MG63 (cell line): Measurements from ENCODE around the gene PPP2R5A. TPM values are rescaled to one million over a fixed set of nuclear protein-coding genes. Genes with fewer than 3 reads are reported as not detected.
"Not testable (repeated sequence)": the region's sequence is repeated elsewhere in the genome, so short reads cannot be mapped to it uniquely, and the experiment has no call there.

Experiments used
- DNase-seq: peaks from one replicate; pipeline ENCODE4 v3.0.0-alpha.2; 2020
- H3K27me3 ChIP-seq: fragments of 250-450 bp; sonication (Bioruptor Pico); 2 replicates; pipeline ENCODE4 v1.5.1; 2020; ENCODE audit warnings: mild to moderate bottlenecking, moderate library complexity
- H3K36me3 ChIP-seq: fragments of 250-450 bp; sonication (Bioruptor Pico); 2 replicates; pipeline ENCODE4 v1.5.1; 2020; ENCODE audit warnings: mild to moderate bottlenecking, moderate library complexity
- H3K4me3 ChIP-seq: fragments of 250-450 bp; sonication (Bioruptor Pico); 2 replicates; pipeline ENCODE4 v1.5.1; 2020; ENCODE audit warnings: mild to moderate bottlenecking, moderate library complexity
- H3K9me3 ChIP-seq: fragments of 250-450 bp; sonication (Bioruptor Pico); 2 replicates; pipeline ENCODE4 v1.5.1; 2020; ENCODE audit warnings: mild to moderate bottlenecking, moderate library complexity
- total RNA-seq: library from RNA; depleted of rRNA; stranded (reverse); fragments of >200 nt; shearing (Covaris generic); gene quantifications from 2 replicates; pipeline ENCODE4 v1.2.3, GENCODE V29; 2014; ENCODE audit warnings: low replicate concordance

Gene PPP2R5A
- total RNA-seq, 1 experiment from 2014 or later, result 23.6 TPM

DNA sequence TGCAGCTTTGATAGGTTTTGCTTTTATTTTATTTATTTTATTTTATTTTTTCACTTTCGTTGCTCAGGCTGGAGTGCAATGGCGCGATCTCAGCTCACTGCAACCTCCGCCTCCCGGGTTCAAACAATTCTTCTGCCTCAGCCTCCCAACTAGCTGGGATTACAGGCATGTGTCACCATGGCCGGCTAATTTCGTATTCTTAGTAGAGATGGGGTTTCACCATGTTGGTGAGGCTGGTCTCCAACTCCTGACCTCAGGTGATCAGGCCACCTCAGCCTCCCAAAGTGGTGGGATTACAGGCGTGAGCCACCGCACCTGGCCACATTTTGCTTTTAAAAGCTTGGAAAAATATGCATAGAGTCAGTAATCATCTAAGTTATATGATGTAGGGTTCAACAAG lies 2.8 kb downstream of the PPP2R5A start:
- not testable (repeated sequence) for DNase-seq, H3K4me3 ChIP-seq, H3K36me3 ChIP-seq, H3K27me3 ChIP-seq, H3K9me3 ChIP-seq

DNA sequence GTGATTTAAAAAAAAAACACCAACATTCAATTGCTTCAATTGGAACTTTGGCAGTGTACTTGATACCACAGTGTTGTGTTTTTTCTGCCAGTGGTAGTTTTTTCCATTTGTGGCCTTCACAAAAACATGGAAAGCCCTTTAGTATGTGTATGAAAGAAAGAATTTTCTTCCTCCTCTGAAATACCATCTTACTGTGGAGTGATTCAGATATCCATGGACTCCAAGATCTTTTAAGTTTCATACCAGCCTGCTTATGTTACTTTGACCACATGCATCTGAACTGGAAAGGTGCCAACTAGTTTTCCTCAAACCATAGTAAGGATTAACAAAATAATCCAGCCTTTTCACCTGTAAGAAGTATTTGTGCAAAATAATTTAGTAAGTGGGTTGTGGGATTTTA lies 3.4 kb downstream of the PPP2R5A start:
- no peak for DNase-seq
- no peaks in the 10 kb centered on the region for H3K27me3 ChIP-seq
- H3K4me3 ChIP-seq, result no peak overlapping the region
- no peaks in the 10 kb centered on the region for H3K36me3 ChIP-seq
- no peaks in the 10 kb centered on the region for H3K9me3 ChIP-seq

DNA sequence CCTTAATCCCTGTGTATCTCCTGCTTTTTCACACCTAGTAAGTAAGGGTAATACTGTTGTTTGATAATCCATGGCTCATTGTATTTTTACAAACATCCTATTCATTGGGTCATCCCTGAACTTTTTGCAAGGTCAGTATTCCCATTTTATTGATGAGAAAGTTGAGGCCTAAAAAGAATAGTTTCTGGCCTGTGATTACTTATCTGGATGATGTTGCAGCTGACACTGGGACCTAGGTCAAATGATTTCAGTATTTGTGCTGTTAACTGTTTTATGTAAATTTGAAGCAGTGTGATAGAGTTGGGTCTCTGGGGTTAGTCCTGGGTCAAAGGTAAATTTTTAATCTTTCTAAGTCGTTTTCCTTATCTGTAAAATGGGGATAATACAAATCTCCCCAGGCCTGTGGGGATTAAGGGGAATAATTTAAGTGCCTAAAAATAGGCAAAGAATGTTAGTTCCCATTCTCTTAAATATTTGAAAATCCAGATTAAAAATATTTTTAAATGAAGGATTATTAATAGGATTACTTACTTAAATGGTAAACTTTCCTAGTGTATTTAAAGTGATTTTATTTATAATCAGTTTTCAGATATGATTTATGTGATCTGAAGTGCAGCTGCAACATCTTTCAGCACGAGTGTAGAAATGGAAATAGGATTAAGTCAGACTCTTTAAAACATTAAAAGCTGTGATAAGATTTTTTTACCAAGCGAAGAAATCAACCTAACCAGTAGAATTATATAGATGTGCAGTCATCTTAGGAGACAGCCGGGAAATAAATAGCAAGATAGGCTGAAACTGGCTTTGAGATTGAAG lies 4.3 kb downstream of the PPP2R5A start:
- Histone ChIP-seq H3K36me3 (no peaks in the 10 kb centered on the region), H3K4me3 (no peak overlapping the region), H3K9me3 (no peaks in the 10 kb centered on the region), H3K27me3 (no peaks in the 10 kb centered on the region)
- no peak for DNase-seq

DNA sequence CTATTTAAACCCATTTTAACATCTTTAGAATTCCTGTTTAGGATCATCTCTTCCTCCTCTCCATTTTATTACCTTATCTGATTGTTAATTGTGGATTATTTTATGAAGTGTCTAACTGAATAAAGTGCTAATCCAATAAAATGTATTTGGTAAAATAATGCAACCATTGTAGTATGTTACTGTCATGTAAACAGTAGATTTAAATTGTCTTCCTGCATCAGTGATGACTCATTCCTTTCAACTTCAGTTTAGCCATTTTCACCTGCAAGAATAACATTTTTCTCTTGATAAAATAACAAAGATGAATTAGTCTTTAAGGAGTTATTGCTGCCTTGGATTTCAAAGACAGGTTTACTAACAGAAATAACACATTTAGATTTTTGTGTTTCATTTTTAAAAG lies 5.4 kb downstream of the PPP2R5A start:
- DNase-seq, result no peak
- no peaks in the 10 kb centered on the region for H3K9me3 ChIP-seq
- no peaks in the 10 kb centered on the region for H3K27me3 ChIP-seq
- no peaks in the 10 kb centered on the region for H3K36me3 ChIP-seq
- H3K4me3 ChIP-seq, result no peak overlapping the region

DNA sequence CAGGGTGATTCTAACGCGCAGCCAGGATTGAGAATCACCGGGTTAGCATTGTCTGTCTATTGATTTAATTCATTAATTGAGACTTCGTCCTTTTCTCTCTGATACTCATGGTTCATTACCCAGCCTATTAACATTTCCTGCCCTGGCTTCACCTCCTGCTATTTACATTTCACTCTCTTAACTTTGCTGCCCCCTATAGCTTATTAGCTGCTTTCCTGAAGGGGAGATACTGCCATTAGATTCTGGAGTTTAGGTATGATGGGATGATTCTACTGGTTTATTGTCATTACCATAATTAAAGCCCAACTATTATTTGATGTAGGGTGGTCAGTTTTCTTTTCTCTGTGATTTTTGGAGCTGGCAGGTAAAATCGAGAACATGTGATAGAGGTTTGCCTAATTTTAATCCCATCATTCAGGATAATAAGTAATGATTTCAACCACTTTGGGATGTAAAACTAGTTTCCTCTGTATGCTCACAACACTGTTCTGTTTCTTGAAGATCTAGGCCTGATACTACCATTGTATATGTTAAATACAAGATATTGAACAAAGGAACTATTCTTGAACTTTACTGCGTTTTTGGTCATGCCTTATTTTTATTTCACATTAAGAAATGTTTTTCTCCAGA lies 6.4 kb downstream of the PPP2R5A start:
- no peak for DNase-seq
- H3K27me3 ChIP-seq, result no peaks in the 10 kb centered on the region
- H3K9me3 ChIP-seq, result no peaks in the 10 kb centered on the region
- no peaks in the 10 kb centered on the region for H3K36me3 ChIP-seq
- H3K4me3 ChIP-seq, result no peak overlapping the region

DNA sequence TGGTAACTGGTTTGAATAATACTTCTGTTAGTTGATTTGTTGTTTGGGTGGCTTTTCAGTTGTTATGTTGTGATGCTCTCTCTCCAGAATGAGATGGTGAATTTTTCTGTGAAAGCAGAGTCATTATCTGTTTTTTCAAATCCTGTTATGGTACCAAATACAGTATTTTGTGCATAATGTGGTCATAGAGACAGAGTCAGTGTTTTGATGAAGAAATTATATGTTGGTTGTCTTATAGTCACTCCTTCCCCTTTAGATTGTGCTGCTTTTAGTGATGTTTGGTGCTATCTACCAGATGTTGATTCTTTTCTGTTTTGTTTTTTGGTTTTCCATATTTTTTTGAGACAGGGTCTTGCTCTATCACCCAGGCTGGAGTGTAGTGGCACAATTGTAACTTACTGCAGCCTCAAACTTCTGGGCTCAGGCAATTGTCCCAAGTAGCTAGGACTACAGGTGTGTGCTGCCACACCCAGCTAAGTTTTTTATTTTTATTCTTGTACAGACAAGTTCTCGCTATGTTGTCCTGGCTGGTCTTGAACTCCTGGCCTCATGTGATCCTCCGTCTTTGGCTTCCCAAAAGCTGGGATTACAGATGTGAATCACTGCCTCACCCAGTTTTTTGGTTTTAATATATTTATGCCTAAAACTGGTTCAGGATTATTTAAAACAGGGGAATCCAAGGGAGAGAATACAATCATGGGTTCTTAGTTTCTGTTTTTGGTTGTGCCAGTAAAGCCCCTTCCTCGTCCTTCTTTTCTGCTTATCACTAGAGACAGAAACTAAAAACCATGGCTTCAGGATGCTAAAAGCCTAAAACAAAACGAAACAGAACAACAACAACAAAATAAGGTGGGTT lies 7.3 kb downstream of the PPP2R5A start:
- Histone ChIP-seq H3K4me3 (no peak overlapping the region), H3K9me3 (no peaks in the 10 kb centered on the region), H3K27me3 (no peaks in the 10 kb centered on the region), H3K36me3 (no peaks in the 10 kb centered on the region)
- no peak for DNase-seq

DNA sequence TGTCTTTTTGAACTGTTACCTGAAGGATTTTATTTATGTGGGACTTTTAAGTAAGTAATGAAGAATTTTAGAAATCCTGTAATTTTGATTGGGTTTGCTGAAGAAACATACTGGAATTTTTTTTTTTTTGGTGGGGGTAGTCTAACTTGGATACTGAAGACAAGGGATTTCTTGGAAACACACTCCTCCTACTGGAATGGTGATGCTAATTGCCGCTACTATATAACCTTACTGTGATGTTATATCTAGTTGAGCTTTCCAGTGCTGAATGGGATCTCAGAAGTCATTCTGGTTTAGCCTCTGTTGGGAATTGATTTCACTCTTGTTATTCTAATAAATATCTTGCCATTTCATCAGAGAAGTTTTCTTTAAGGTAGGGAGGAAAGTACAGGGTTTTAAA lies 8.4 kb downstream of the PPP2R5A start:
- Histone ChIP-seq H3K9me3 (no peaks in the 10 kb centered on the region), H3K27me3 (no peaks in the 10 kb centered on the region), H3K4me3 (no peak overlapping the region), H3K36me3 (no peaks in the 10 kb centered on the region)
- no peak for DNase-seq

DNA sequence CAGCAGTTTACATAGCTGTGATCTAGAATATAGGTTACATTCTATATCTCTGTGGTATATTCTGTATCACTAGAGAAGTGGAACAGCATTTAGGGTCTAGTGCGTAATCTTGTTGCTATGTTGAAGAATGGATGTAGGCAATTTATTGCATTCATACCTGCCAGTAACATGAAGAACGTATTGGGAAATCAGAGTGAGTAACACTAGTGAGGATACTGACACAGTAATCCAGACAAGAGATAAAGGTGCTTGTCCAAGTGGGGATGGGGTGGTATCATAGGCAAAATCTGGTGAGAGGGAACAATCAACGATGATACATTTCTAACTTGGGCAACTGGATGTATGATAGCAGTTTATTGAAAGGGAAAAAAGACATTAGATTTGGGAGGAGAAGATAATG lies 9.8 kb downstream of the PPP2R5A start:
- no peaks in the 10 kb centered on the region for H3K9me3 ChIP-seq
- no peaks in the 10 kb centered on the region for H3K36me3 ChIP-seq
- DNase-seq, result no peak
- H3K4me3 ChIP-seq, result no peak overlapping the region
- H3K27me3 ChIP-seq, result no peaks in the 10 kb centered on the region

DNA sequence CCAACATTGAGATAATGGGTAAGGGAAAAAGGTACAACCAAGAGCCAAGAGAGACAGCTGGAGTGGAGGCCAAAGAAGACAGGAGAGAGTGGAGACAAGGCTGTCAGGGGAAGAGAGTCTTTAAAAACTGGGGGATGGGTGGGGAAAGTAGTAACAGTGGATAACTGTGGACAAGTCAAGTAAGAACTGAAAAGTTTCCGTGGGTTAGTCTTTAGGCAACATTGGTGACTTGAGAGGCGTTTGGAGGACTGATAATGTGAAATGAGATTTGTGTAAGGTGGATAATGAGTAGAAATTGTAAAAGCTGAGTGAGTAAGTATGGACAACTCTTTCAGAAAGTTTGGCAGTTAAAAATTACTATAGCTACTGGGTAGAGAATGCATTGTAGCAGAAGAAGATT lies 10.4 kb downstream of the PPP2R5A start:
- no peaks in the 10 kb centered on the region for H3K9me3 ChIP-seq
- no peak overlapping the region for H3K4me3 ChIP-seq
- no peaks in the 10 kb centered on the region for H3K36me3 ChIP-seq
- H3K27me3 ChIP-seq, result no peaks in the 10 kb centered on the region
- DNase-seq, result no peak

DNA sequence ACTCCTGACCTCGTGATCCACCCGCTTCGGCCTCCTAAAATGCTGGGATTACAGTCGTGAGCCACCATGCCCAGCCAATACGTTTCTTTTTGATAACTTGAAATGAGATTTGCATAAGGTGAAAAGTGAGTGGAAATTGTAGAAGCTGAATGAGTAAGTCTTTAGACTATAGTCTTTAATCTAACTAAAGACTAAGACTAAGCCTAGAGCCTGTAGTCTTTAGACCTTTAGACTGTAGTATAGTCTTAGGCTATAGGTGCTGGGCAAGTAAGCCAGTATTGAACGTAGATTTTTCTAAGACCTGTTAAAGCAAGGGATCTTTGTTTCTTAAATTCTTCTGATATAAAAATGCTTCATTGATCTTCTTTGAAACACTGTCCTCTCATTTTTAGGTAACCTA lies 12.1 kb downstream of the PPP2R5A start:
- no peaks in the 10 kb centered on the region for H3K9me3 ChIP-seq
- no peak overlapping the region for H3K4me3 ChIP-seq
- no peak for DNase-seq
- H3K27me3 ChIP-seq, result no peaks in the 10 kb centered on the region
- H3K36me3 ChIP-seq, result no peaks in the 10 kb centered on the region

DNA sequence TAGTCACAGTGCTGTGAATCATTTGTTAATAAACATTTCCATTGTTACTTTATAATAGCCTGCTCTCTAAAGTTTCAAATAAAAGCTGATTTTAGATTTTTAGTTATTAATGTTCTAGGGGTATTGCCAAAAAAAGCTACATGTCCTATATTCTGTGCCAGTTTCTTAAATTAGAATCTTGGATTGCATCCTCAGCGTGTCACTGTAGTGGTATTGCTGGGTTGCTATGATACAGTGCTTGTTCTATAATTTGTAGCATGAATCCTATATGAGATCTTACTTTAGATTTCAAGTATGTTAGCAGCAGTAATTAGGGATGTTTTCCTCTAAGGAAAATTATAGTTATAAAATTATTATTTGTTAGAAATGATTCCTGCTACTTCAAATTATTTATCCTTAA lies 16.4 kb downstream of the PPP2R5A start:
- Histone ChIP-seq H3K36me3 (no peaks in the 10 kb centered on the region), H3K4me3 (no peak overlapping the region), H3K27me3 (no peaks in the 10 kb centered on the region), H3K9me3 (no peaks in the 10 kb centered on the region)
- no peak for DNase-seq

DNA sequence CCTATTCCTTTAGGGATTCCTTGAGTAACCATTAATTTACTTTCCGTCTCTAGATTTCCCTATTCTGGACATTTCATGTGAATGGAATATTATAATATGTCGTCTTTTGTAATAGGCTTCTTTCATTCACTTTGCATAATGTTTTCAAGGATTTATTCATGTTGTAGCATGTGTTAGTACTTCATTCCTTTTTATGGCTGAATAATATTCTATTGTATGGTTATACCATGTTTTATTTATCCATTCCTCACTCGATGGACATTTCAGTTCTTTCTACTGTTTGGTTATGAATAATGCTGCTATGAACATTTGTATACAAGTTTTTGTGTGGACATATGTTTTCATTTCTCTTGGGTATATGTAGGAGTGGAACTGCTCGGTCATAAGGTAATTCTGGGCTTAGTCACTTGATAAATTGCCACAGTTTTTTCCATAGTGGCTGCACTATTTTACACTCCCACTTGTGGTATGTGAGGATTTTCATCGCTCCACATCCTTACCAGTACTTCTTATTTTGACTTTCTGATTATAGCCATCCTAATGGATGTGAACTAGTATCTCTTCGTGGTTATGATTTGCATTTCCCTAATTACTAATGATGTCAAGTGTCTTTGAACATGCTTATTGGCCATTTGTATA lies 17.7 kb downstream of the PPP2R5A start:
- Histone ChIP-seq H3K4me3 (no peak overlapping the region), H3K27me3 (no peaks in the 10 kb centered on the region), H3K36me3 (no peaks in the 10 kb centered on the region), H3K9me3 (no peaks in the 10 kb centered on the region)
- DNase-seq, result no peak

DNA sequence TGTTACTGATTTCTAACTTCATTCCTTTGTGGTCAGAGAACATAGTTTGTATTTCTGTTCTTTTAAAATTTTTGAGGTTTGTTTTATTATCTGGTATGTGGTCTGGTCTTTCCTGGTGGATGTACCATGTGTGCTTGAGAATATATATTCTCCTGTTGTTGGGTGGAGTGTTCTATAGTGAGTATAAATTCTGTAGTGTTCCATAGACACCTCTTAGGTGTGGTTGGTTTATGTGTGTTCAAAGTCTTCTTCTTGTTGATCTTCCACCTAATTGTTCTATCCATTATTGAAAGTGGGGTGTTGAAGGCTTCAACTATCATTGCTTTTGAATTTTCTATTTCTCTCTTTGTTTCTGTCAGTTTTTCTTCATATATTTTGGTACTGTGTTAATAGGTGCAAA lies 20.1 kb downstream of the PPP2R5A start:
- Histone ChIP-seq H3K27me3 (no peaks in the 10 kb centered on the region), H3K4me3 (no peak overlapping the region), H3K36me3 (no peaks in the 10 kb centered on the region), H3K9me3 (no peaks in the 10 kb centered on the region)
- no peak for DNase-seq

DNA sequence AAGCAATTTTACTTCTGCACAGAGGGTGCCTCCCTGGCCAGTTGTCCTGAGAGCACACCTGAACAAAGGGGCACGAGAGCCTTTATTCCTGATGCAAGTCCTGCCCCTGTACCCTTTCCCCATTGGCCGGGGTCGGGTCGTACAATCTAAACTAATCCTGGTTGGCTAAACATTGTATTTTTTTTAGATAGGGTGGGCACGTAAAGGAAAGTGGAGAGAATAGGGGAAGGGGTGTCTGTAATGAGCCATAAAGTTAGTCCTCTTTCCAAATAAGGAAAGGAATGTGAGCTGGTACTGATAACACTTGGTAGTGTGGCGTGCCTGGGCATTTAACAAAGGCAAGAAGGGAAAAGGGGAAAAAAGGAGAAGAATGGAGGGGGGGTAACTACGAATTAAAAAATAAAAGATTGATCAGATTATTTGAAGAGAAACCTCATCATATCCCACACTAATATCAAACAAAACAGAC lies 20.8 kb downstream of the PPP2R5A start:
- not testable (repeated sequence) for H3K4me3 ChIP-seq, DNase-seq, H3K36me3 ChIP-seq, H3K27me3 ChIP-seq, H3K9me3 ChIP-seq

DNA sequence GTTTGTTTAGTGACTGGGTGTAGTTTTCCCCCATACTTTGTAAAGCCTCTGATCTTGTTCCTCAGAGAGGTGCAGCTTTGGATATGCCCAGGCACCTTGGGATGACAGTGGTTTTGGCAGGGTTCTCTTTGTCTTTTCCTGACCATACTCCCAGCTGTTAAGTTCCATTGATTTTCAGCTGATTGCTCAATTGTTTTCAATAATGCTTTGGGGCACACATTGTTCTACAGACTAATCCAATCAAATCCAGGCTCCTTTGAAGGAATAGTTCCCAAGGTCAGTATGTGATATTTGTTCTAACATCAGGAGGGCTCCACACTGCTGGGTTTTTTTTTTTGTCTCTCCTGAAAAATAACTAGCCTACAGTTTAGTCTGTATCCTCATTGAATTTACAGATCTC lies 24.8 kb downstream of the PPP2R5A start:
- Histone ChIP-seq H3K36me3 (no peaks in the 10 kb centered on the region), H3K9me3 (peaks cover 4% of the 10 kb centered on the region; the same call in 1 of the 2 replicates), H3K4me3 (no peak overlapping the region), H3K27me3 (no peaks in the 10 kb centered on the region)
- no peak for DNase-seq

DNA sequence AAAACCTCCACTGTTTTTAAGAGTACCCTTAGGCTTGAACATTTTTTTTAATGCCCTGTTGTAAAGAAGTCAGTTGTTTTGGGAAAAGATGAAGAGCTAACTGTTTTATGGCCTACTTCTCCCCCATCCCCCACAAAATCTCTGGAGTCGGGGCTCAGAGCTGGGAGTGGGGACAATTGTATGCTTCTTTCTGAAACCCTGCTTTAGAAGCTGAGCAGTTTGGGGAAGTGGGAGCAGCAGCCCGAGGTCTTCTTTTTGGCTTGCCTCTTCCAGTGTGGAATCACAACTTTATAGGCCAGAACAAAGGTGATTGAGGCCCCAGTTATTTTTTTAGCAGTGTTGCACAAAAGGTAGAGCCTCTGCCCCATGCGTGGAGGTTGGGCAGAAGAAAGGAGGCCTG lies 25.2 kb downstream of the PPP2R5A start:
- no peaks in the 10 kb centered on the region for H3K27me3 ChIP-seq
- peaks cover 4% of the 10 kb centered on the region; the same call in 1 of the 2 replicates for H3K9me3 ChIP-seq
- DNase-seq, result no peak
- H3K4me3 ChIP-seq, result no peak overlapping the region
- H3K36me3 ChIP-seq, result no peaks in the 10 kb centered on the region
